C4-2B (cell line): Measurements from ENCODE around the gene CFAP70.

Experiments used
- H3K27ac ChIP-seq: fragments of 450-650 bp; 2 replicates; pipeline ENCODE4 v1.5.1; 2017
- CTCF ChIP-seq: fragments of 450-650 bp; conservative IDR thresholded peaks from 2 replicates; pipeline ENCODE4 v1.5.1; 2017; ENCODE audit warnings: mild to moderate bottlenecking
- ZFX ChIP-seq: fragments of 450-650 bp; IDR thresholded peaks from 2 replicates; pipeline ENCODE4 v1.6.1; 2017

The CFAP70 gene

GRCh38 chr10:73366381-73367298 lies 8.0 kb upstream of the CFAP70 start:
- no peak overlapping the region for H3K27ac ChIP-seq
- no peak for TF ChIP-seq CTCF
- no peak for TF ChIP-seq ZFX

GRCh38 chr10:73364964-73365363 lies 6.3 kb upstream of the CFAP70 start:
- TF ChIP-seq CTCF (no peak), ZFX (no peak)
- no peak overlapping the region for H3K27ac ChIP-seq

- H3K27ac ChIP-seq: no peak overlapping the region
- TF ChIP-seq ZFX: no peak
- TF ChIP-seq CTCF: no peak
These were observed 828 bp upstream of the CFAP70 start for GRCh38 chr10:73359492-73359891.

GRCh38 chr10:73357821-73358220 lies 843 bp downstream of the CFAP70 start:
- TF ChIP-seq CTCF: no peak
- no peak for TF ChIP-seq ZFX
- peak overlapping the region; percentile 60 for H3K27ac ChIP-seq

- H3K27ac ChIP-seq: no peak overlapping the region
- TF ChIP-seq CTCF (no peak), ZFX (no peak)
These were observed 1.5 kb downstream of the CFAP70 start for GRCh38 chr10:73357166-73357565.

GRCh38 chr10:73344269-73344668 lies 14.4 kb downstream of the CFAP70 start:
- H3K27ac ChIP-seq: no peak overlapping the region
- TF ChIP-seq ZFX (no peak), CTCF (no peak)

- no peak for TF ChIP-seq ZFX
- no peak for TF ChIP-seq CTCF
- no peak overlapping the region for H3K27ac ChIP-seq
These were observed 18.5 kb downstream of the CFAP70 start for GRCh38 chr10:73340121-73340520.
